Osteocyte (in vitro differentiated cells): ENCODE measurements around the gene NISCH. TPM values are rescaled to one million over a fixed set of nuclear protein-coding genes. Genes with fewer than 3 reads are reported as not detected.

Experiments
- DNase-seq: peaks from one replicate; pipeline ENCODE4 v3.0.0; 2021; ENCODE audit warnings: mixed read lengths; ENCODE audit not compliant: unreplicated experiment; ENCODE audit errors: extremely low spot score
- H3K27ac Mint-ChIP-seq: one replicate; pipeline ENCODE4 v1.8.0; 2021; ENCODE audit warnings: mild to moderate bottlenecking, mixed read lengths; ENCODE audit not compliant: unreplicated experiment
- H3K27me3 Mint-ChIP-seq: one replicate; pipeline ENCODE4 v1.8.0; 2021; ENCODE audit warnings: mixed read lengths; ENCODE audit not compliant: unreplicated experiment
- H3K36me3 Mint-ChIP-seq: one replicate; pipeline ENCODE4 v1.8.0; 2021; ENCODE audit warnings: mixed read lengths; ENCODE audit not compliant: unreplicated experiment
- H3K4me1 Mint-ChIP-seq: one replicate; pipeline ENCODE4 v1.8.0; 2021; ENCODE audit warnings: mixed read lengths; ENCODE audit not compliant: unreplicated experiment
- H3K4me3 Mint-ChIP-seq: one replicate; pipeline ENCODE4 v1.8.0; 2021; ENCODE audit warnings: mild to moderate bottlenecking, moderate library complexity, mixed read lengths; ENCODE audit not compliant: unreplicated experiment
- H3K9me3 Mint-ChIP-seq: one replicate; pipeline ENCODE4 v1.8.0; 2021; ENCODE audit warnings: mixed read lengths; ENCODE audit not compliant: unreplicated experiment
- total RNA-seq: library from RNA; stranded (reverse); gene quantifications from 2 replicates; pipeline ENCODE4 v1.2.1, GENCODE V29; 2021
- TF ChIP-seq, protein P1 (sequence below): fragments of 200-600 bp; sonication (generic); IDR thresholded peaks from 2 replicates; pipeline ENCODE4 v1.5.0; 2021; ENCODE audit warnings: antibody characterized with exemption, mild to moderate bottlenecking, moderate library complexity

NISCH gene
- total RNA-seq, 1 donor from 2014 or later = 138 TPM

GRCh38 chr3:52434491-52435115 lies 20.8 kb upstream of the NISCH start:
- H3K9me3 Mint-ChIP-seq = no peaks in the 10 kb centered on the region
- peaks cover 3% of the 10 kb centered on the region for H3K4me1 Mint-ChIP-seq
- no peak overlapping the region for H3K4me3 Mint-ChIP-seq
- TF ChIP-seq, protein P1, sequence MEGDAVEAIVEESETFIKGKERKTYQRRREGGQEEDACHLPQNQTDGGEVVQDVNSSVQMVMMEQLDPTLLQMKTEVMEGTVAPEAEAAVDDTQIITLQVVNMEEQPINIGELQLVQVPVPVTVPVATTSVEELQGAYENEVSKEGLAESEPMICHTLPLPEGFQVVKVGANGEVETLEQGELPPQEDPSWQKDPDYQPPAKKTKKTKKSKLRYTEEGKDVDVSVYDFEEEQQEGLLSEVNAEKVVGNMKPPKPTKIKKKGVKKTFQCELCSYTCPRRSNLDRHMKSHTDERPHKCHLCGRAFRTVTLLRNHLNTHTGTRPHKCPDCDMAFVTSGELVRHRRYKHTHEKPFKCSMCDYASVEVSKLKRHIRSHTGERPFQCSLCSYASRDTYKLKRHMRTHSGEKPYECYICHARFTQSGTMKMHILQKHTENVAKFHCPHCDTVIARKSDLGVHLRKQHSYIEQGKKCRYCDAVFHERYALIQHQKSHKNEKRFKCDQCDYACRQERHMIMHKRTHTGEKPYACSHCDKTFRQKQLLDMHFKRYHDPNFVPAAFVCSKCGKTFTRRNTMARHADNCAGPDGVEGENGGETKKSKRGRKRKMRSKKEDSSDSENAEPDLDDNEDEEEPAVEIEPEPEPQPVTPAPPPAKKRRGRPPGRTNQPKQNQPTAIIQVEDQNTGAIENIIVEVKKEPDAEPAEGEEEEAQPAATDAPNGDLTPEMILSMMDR = no peak
- peaks cover 10% of the 10 kb centered on the region for H3K27me3 Mint-ChIP-seq
- H3K36me3 Mint-ChIP-seq = no peaks in the 10 kb centered on the region
- no peak overlapping the region for H3K27ac Mint-ChIP-seq
- no peak for DNase-seq

GRCh38 chr3:52435246-52436101 lies 19.9 kb upstream of the NISCH start:
- H3K4me3 Mint-ChIP-seq = no peak overlapping the region
- no peaks in the 10 kb centered on the region for H3K9me3 Mint-ChIP-seq
- TF ChIP-seq, protein P1 = no peak
- no peaks in the 10 kb centered on the region for H3K36me3 Mint-ChIP-seq
- peaks cover 3% of the 10 kb centered on the region for H3K4me1 Mint-ChIP-seq
- no peak overlapping the region for H3K27ac Mint-ChIP-seq
- DNase-seq = no peak
- H3K27me3 Mint-ChIP-seq = peaks cover 10% of the 10 kb centered on the region

GRCh38 chr3:52436500-52437149 lies 18.8 kb upstream of the NISCH start:
- peaks cover 3% of the 10 kb centered on the region for H3K4me1 Mint-ChIP-seq
- H3K36me3 Mint-ChIP-seq = no peaks in the 10 kb centered on the region
- no peak for DNase-seq
- peaks cover 10% of the 10 kb centered on the region for H3K27me3 Mint-ChIP-seq
- H3K4me3 Mint-ChIP-seq = no peak overlapping the region
- H3K9me3 Mint-ChIP-seq = no peaks in the 10 kb centered on the region
- H3K27ac Mint-ChIP-seq = no peak overlapping the region
- TF ChIP-seq, protein P1 = no peak

- peaks cover 3% of the 10 kb centered on the region for H3K4me1 Mint-ChIP-seq
- no peak overlapping the region for H3K4me3 Mint-ChIP-seq
- no peaks in the 10 kb centered on the region for H3K9me3 Mint-ChIP-seq
- H3K27ac Mint-ChIP-seq = no peak overlapping the region
- no peaks in the 10 kb centered on the region for H3K36me3 Mint-ChIP-seq
- DNase-seq = no peak
- peaks cover 10% of the 10 kb centered on the region for H3K27me3 Mint-ChIP-seq
- TF ChIP-seq, protein P1 = no peak
Measured at GRCh38 chr3:52437326-52438103, 17.9 kb upstream of the NISCH start.
